Lung microvascular endothelial cell (primary cell): ENCODE measurements around the gene IRX4. TPM values are rescaled to one million over a fixed set of nuclear protein-coding genes. Genes with fewer than 3 reads are reported as not detected.

Source experiments
- DNase-seq, 2 donors: peaks; one replicate each; pipeline versions ENCODE4 v3.0.0 to v3.0.0-alpha.2; 2010; ENCODE audit warnings: low read depth in 2 of 2
- total RNA-seq: library from RNA; depleted of rRNA; stranded (reverse); fragments of >200 nt; gene quantifications from 2 replicates; pipeline ENCODE4 v1.2.1, GENCODE V29; 2014

IRX4 gene
- total RNA-seq, 1 donor from 2014 or later, result not detected

- no peak for DNase-seq
Observed at GRCh38 chr5:1914471-1914870, 31.7 kb upstream of the IRX4 start.

GRCh38 chr5:1913578-1913977 is 30.9 kb upstream of the IRX4 start:
- DNase-seq, result no peak

- no peak for DNase-seq
Observed at GRCh38 chr5:1912951-1913565, 30.3 kb upstream of the IRX4 start.

GRCh38 chr5:1911773-1912235 is 29.1 kb upstream of the IRX4 start:
- no peak for DNase-seq

GRCh38 chr5:1910861-1911772 is 28.4 kb upstream of the IRX4 start:
- no peak for DNase-seq

GRCh38 chr5:1910081-1910760 is 27.5 kb upstream of the IRX4 start:
- DNase-seq, result no peak

- DNase-seq, result no peak
Observed at GRCh38 chr5:1909346-1909985, 26.7 kb upstream of the IRX4 start.

- DNase-seq, result no peak
Observed at GRCh38 chr5:1908931-1909330, 26.2 kb upstream of the IRX4 start.

- DNase-seq, result no peak
Observed at GRCh38 chr5:1907616-1908015, 24.9 kb upstream of the IRX4 start.

GRCh38 chr5:1905108-1905507 is 22.4 kb upstream of the IRX4 start:
- no peak for DNase-seq

GRCh38 chr5:1901983-1902382 is 19.3 kb upstream of the IRX4 start:
- no peak for DNase-seq

- no peak for DNase-seq
Observed at GRCh38 chr5:1901061-1901460, 18.3 kb upstream of the IRX4 start.

GRCh38 chr5:1899201-1899600 is 16.5 kb upstream of the IRX4 start:
- no peak for DNase-seq

- DNase-seq, result no peak
Observed at GRCh38 chr5:1897816-1898450, 15.2 kb upstream of the IRX4 start.

GRCh38 chr5:1897386-1897785 is 14.7 kb upstream of the IRX4 start:
- DNase-seq, result no peak

- no peak for DNase-seq
Observed at GRCh38 chr5:1896602-1897376, 14.1 kb upstream of the IRX4 start.

- no peak for DNase-seq
Observed at GRCh38 chr5:1895739-1896420, 13.2 kb upstream of the IRX4 start.

GRCh38 chr5:1894243-1894642 is 11.5 kb upstream of the IRX4 start:
- DNase-seq, result no peak

GRCh38 chr5:1893754-1894153 is 11.0 kb upstream of the IRX4 start:
- DNase-seq, result no peak
